H1 (cell line): Measurements from ENCODE around the gene DRG1. TPM values are rescaled to one million over a fixed set of nuclear protein-coding genes. Genes with fewer than 3 reads are reported as not detected.
A peak's percentile ranks its signal among the peaks of the same experiment; 100 is the strongest.

Experiments
- CTCF ChIA-PET: fragments of 300-600 bp; sonication (Branson Sonifier 250); formaldehyde crosslinking; loops from one replicate; lab custom pipeline; 2021; ENCODE audit not compliant: partially characterized antibody; lab: Charles Lee
- POLR2A ChIA-PET: fragments of 300-600 bp; sonication (Branson Sonifier 250); formaldehyde crosslinking; loops from one replicate; lab custom pipeline; 2021; ENCODE audit warnings: inconsistent platforms; ENCODE audit not compliant: partially characterized antibody; lab: Charles Lee
- DNase-seq, 2 experiments: peaks; one replicate each; pipeline versions ENCODE4 v3.0.0 to v3.0.0-alpha.2; 2010 to 2022; ENCODE audit warnings: low spot score in 2 of 2, low read depth in 1 of 2, mixed read lengths in 1 of 2
- FAIRE-seq: peaks from 2 replicates; lab custom pipeline; 2011; peaks lifted over from hg19 to GRCh38; lab: Jason Lieb, UNC
- H2AFZ ChIP-seq: 2 replicates; pipeline ENCODE4 v1.8.1; 2012; ENCODE audit warnings: low read length, inconsistent platforms
- H2AK5ac ChIP-seq: 2 replicates; pipeline ENCODE4 v1.6.1; 2013; ENCODE audit warnings: low read depth, low read length
- H2BK120ac ChIP-seq: replicated peaks from 2 replicates; pipeline ENCODE3; 2013; ENCODE audit warnings: low read depth, low read length, inconsistent platforms
- H2BK12ac ChIP-seq: 2 replicates; pipeline ENCODE4 v1.6.1; 2013; ENCODE audit warnings: low read depth, low read length
- H2BK15ac ChIP-seq: 2 replicates; pipeline ENCODE4 v1.6.1; 2013; ENCODE audit warnings: low read length
- H2BK20ac ChIP-seq: 2 replicates; pipeline ENCODE4 v1.6.1; 2013; ENCODE audit warnings: low read length
- H2BK5ac ChIP-seq: 2 replicates; pipeline ENCODE4 v1.6.1; 2013; ENCODE audit warnings: low read depth, low read length
- H3K14ac ChIP-seq: 2 replicates; pipeline ENCODE4 v1.6.1; 2013; ENCODE audit warnings: inconsistent platforms; ENCODE audit not compliant: insufficient read length
- H3K18ac ChIP-seq: 2 replicates; pipeline ENCODE4 v1.6.1; 2013; ENCODE audit warnings: low read length; ENCODE audit errors: extremely low read depth
- H3K23ac ChIP-seq: 2 replicates; pipeline ENCODE4 v1.6.1; 2013; ENCODE audit warnings: inconsistent platforms; ENCODE audit not compliant: insufficient read length
- H3K23me2 ChIP-seq: 2 replicates; pipeline ENCODE4 v1.6.1; 2013; ENCODE audit warnings: low read depth, low read length
- H3K27ac ChIP-seq: 2 replicates; pipeline ENCODE4 v1.6.1; 2011; ENCODE audit warnings: low read depth, low read length, inconsistent platforms
- H3K27me3 ChIP-seq, 4 experiments: replicated peaks in 1 of 4; 1 replicate in 1 of 4; 2 replicates in 3 of 4; pipeline versions ENCODE4 v1.6.1 to v1.8.1; 2011 to 2013; ENCODE audit warnings: low read length in 3 of 4, mild to moderate bottlenecking in 3 of 4, inconsistent platforms in 2 of 4, mixed read lengths in 2 of 4, moderate library complexity in 1 of 4; ENCODE audit not compliant: control insufficient read depth in 3 of 4, insufficient read depth in 3 of 4; ENCODE audit errors: extremely low read depth in 1 of 4
- H3K36me3 ChIP-seq, 4 experiments: 2 replicates each; pipeline versions ENCODE4 v1.6.1 to v1.8.1; 2011 to 2013; ENCODE audit warnings: mild to moderate bottlenecking in 4 of 4, low read length in 3 of 4, moderate library complexity in 2 of 4, control low read depth in 1 of 4, inconsistent platforms in 1 of 4; ENCODE audit not compliant: insufficient read depth in 4 of 4, control insufficient read depth in 2 of 4
- H3K4ac ChIP-seq: replicated peaks from 2 replicates; pipeline ENCODE3; 2013; ENCODE audit warnings: low read length, low read depth, mixed read lengths, inconsistent platforms; ENCODE audit not compliant: insufficient read length
- H3K4me1 ChIP-seq, 4 experiments: replicated peaks in 1 of 4; 1 replicate in 1 of 4; 2 replicates in 3 of 4; pipeline versions ENCODE4 v1.6.1 to v1.8.1; 2011 to 2013; ENCODE audit warnings: low read length in 3 of 4, inconsistent platforms in 2 of 4, mixed read lengths in 1 of 4; ENCODE audit not compliant: insufficient read depth in 4 of 4, control insufficient read depth in 3 of 4
- H3K4me2 ChIP-seq, 2 experiments: 2 replicates each; pipeline versions ENCODE4 v1.6.1 to v1.8.1; 2011 to 2013; ENCODE audit warnings: low read depth in 2 of 2, low read length in 2 of 2, control low read depth in 1 of 2, inconsistent platforms in 1 of 2, mild to moderate bottlenecking in 1 of 2; ENCODE audit not compliant: insufficient read depth in 1 of 2
- H3K4me3 ChIP-seq, 4 experiments: fragments of 200-600, 300-600 bp in 1 of 4; sonication (generic), shearing (Covaris generic), sonication (Bioruptor Twin) in 1 of 4; 2 replicates each; pipeline versions ENCODE4 v1.5.1 to v1.8.1; 2011 to 2016; ENCODE audit warnings: low read length in 4 of 4, low read depth in 3 of 4, control low read depth in 2 of 4, inconsistent platforms in 2 of 4, mild to moderate bottlenecking in 2 of 4, mixed read lengths in 1 of 4, moderate library complexity in 1 of 4; ENCODE audit not compliant: insufficient read depth in 2 of 4; ENCODE audit errors: extremely low read depth in 1 of 4
- H3K56ac ChIP-seq: replicated peaks from 2 replicates; pipeline ENCODE3; 2013; ENCODE audit warnings: low read depth, mild to moderate bottlenecking, mixed read lengths, low read length, inconsistent platforms; ENCODE audit not compliant: insufficient read length
- H3K79me1 ChIP-seq: 2 replicates; pipeline ENCODE4 v1.6.1; 2013; ENCODE audit warnings: low read depth, low read length, control low read depth
- H3K79me2 ChIP-seq, 2 experiments: 2 replicates each; pipeline versions ENCODE4 v1.6.1 to v1.8.1; 2012 to 2013; ENCODE audit warnings: low read length in 2 of 2, mild to moderate bottlenecking in 2 of 2, inconsistent platforms in 1 of 2; ENCODE audit not compliant: insufficient read depth in 2 of 2, control insufficient read depth in 1 of 2
- H3K9ac ChIP-seq, 4 experiments: replicated peaks in 1 of 4; 1 replicate in 1 of 4; 2 replicates in 3 of 4; pipeline versions ENCODE4 v1.6.1 to v1.8.1; 2011 to 2013; ENCODE audit warnings: low read depth in 3 of 4, low read length in 3 of 4, control low read depth in 2 of 4, mild to moderate bottlenecking in 2 of 4, moderate library complexity in 2 of 4, inconsistent platforms in 1 of 4; ENCODE audit errors: extremely low read depth in 1 of 4
- H3K9me3 ChIP-seq, 2 experiments: 2 replicates each; pipeline versions ENCODE4 v1.6.1 to v1.8.1; 2012 to 2013; ENCODE audit warnings: mild to moderate bottlenecking in 2 of 2, moderate library complexity in 2 of 2, control low read depth in 1 of 2, inconsistent platforms in 1 of 2, low read depth in 1 of 2, low read length in 1 of 2, mixed read lengths in 1 of 2; ENCODE audit not compliant: insufficient read depth in 2 of 2
- H4K20me1 ChIP-seq, 2 experiments: replicated peaks in 1 of 2; 2 replicates each; pipeline versions ENCODE3 to v1.8.1; 2011 to 2013; ENCODE audit warnings: inconsistent platforms in 2 of 2, low read length in 2 of 2, mild to moderate bottlenecking in 1 of 2; ENCODE audit not compliant: insufficient read depth in 2 of 2, control insufficient read depth in 1 of 2
- H4K5ac ChIP-seq: 2 replicates; pipeline ENCODE4 v1.6.1; 2013; ENCODE audit warnings: low read length, low read depth, mixed read lengths, inconsistent platforms; ENCODE audit not compliant: insufficient read length
- H4K8ac ChIP-seq: 2 replicates; pipeline ENCODE4 v1.8.0; 2013; ENCODE audit warnings: mild to moderate bottlenecking, moderate library complexity, low read length, inconsistent platforms; ENCODE audit not compliant: insufficient read depth; ENCODE audit errors: extremely low read depth
- H4K91ac ChIP-seq: replicated peaks from 2 replicates; pipeline ENCODE3; 2013; ENCODE audit warnings: low read length, mixed read lengths, inconsistent platforms; ENCODE audit not compliant: insufficient read length
- BACH1 ChIP-seq: IDR thresholded peaks from 2 replicates; pipeline ENCODE4 v1.6.1; 2012; ENCODE audit warnings: low read length, improper control_type of control experiment
- SP1 ChIP-seq: IDR thresholded peaks from 2 replicates; pipeline ENCODE4 v1.6.1; 2011; ENCODE audit warnings: low read depth, low read length
- WGBS, 2 experiments: shearing (Covaris generic) in 1 of 2; methylation state at CpG; one replicate each; pipeline versions ENCODE4 v1.1.6 to v1.1.7; 2013 to 2015; ENCODE audit warnings: low lambda C conversion rate in 2 of 2, mixed read lengths in 2 of 2, inconsistent platforms in 1 of 2, low coverage in 1 of 2, missing lambda C conversion rate in 1 of 2; ENCODE audit not compliant: insufficient replicate concordance in 2 of 2, insufficient coverage in 1 of 2, insufficient read length in 1 of 2; ENCODE audit errors: extremely low coverage in 1 of 2, missing lambda C conversion rate in 1 of 2; 5-methylcytosine and 5-hydroxymethylcytosine counted together
- polyA plus RNA-seq, 7 experiments: library from polyadenylated mRNA; depleted of rRNA in 3 of 7; stranded (reverse) in 5 of 7; unstranded in 2 of 7; fragments of >200 nt in 5 of 7; fragments of 200-250 nt in 2 of 7; gene quantifications; 1 replicate in 5 of 7; 2 replicates in 1 of 7; 4 replicates in 1 of 7; pipeline versions ENCODE4 v1.2.1 to v1.2.3, GENCODE V29; 2011 to 2013; ENCODE audit warnings: missing spikeins in 2 of 7, mixed read lengths in 2 of 7
- total RNA-seq: library from RNA; stranded (reverse); fragmentation: NEBNext Ultra II Directional; extraction: Animal tissue kit (Norgen Biotek cat#: 25700); gene quantifications from 2 replicates; pipeline ENCODE4 v1.2.1, GENCODE V29; 2021

The DRG1 gene
- total and polyA plus RNA-seq, 2 of the 8 experiments (the other 6 are each of a cell fraction or from before 2014, with no cell fraction given) = 45.3 to 81.9 TPM

- POLR2A ChIA-PET = interaction anchor here (1.0 kb wide), 1 partner anchor 49 kb away, joined by 4 read pairs; no protein-coding TSS in a partner anchor
- Histone ChIP-seq H3K27ac (no peak overlapping the region), H3K9ac (no peak overlapping the region), H2BK15ac (no peak overlapping the region), H2BK12ac (no peak overlapping the region), H3K9me3 (no peaks in the 10 kb centered on the region), H2AFZ (no peak overlapping the region), H3K79me1 (no peaks in the 10 kb centered on the region), H3K27me3 (no peaks in the 10 kb centered on the region), H3K4me3 (no peak overlapping the region), H3K56ac (no peak overlapping the region), H2BK120ac (no peak overlapping the region), H4K5ac (no peak overlapping the region), H4K20me1 (no peaks in the 10 kb centered on the region), H3K23ac (no peak overlapping the region), H3K79me2 (no peaks in the 10 kb centered on the region), H3K36me3 (no peaks in the 10 kb centered on the region), H2BK5ac (no peak overlapping the region), H3K4me2 (no peak overlapping the region), H4K91ac (no peak overlapping the region), H2AK5ac (no peak overlapping the region), H3K4me1 (peaks cover 0 to 2% (median 0%) of the 10 kb centered on the region in 4 experiments; a peak in 1 of 7 replicates), H4K8ac (no peak overlapping the region), H3K18ac (no peak overlapping the region), H3K14ac (no peak overlapping the region), H3K4ac (no peak overlapping the region), H2BK20ac (no peak overlapping the region), H3K23me2 (no peaks in the 10 kb centered on the region)
- TF ChIP-seq SP1 (peak; percentile 72), BACH1 (no peak)
- 90% methylated on average over 2 of the region's 2 CpGs; no CpG with 5 or more reads in 1 of the 2 experiments for WGBS, 2 experiments
- CTCF ChIA-PET = no interaction called here
- FAIRE-seq = no peak
- no peak for DNase-seq
Measured at GRCh38 chr22:31393893-31394292, 5.5 kb upstream of the DRG1 start.
